ENCODE measurements around the gene PLEKHA8. TPM values are rescaled to one million over a fixed set of nuclear protein-coding genes. Genes with fewer than 3 reads are reported as not detected.

Gene PLEKHA8
- total RNA-seq, 1 donor from 2014 or later = 60.1 TPM

- Mint-ChIP-seq H3K4me3 (no peak overlapping the region), H3K9me3 (no peaks in the 10 kb centered on the region), H3K36me3 (ENCODE audit: low read depth) (peaks cover 10% of the 10 kb centered on the region), H3K4me1 (no peaks in the 10 kb centered on the region), H3K27me3 (ENCODE audit: low read depth) (no peaks in the 10 kb centered on the region), H3K27ac (ENCODE audit: unreplicated experiment) (no peak overlapping the region)
- DNase-seq (ENCODE audit: low read depth, low spot score) = no peak
- no peak for TF ChIP-seq CTCF (conservative IDR thresholded peaks at IDR 0.05)
These were observed 38.5 kb downstream of the PLEKHA8 start for GRCh38 chr7:30066687-30067086.

- no peak overlapping the region for H3K27ac Mint-ChIP-seq (ENCODE audit: unreplicated experiment)
These were observed 39.9 kb downstream of the PLEKHA8 start for GRCh38 chr7:30068117-30068516.

GRCh38 chr7:30069096-30069867 lies 41.1 kb downstream of the PLEKHA8 start:
- TF ChIP-seq CTCF (conservative IDR thresholded peaks at IDR 0.05) = no peak
- no peak overlapping the region for H3K4me3 Mint-ChIP-seq
- H3K27me3 Mint-ChIP-seq (ENCODE audit: low read depth) = no peaks in the 10 kb centered on the region

More at GRCh38 chr7:30068117-30068516, 39.9 kb downstream of the PLEKHA8 start:
- TF ChIP-seq CTCF (conservative IDR thresholded peaks at IDR 0.05) = no peak
- Mint-ChIP-seq H3K4me1 (no peaks in the 10 kb centered on the region), H3K36me3 (ENCODE audit: low read depth) (peaks cover 12% of the 10 kb centered on the region), H3K9me3 (no peaks in the 10 kb centered on the region), H3K4me3 (no peak overlapping the region), H3K27me3 (ENCODE audit: low read depth) (no peaks in the 10 kb centered on the region)
- no peak for DNase-seq (ENCODE audit: low read depth, low spot score)

GRCh38 chr7:30070052-30070451 lies 41.8 kb downstream of the PLEKHA8 start:
- TF ChIP-seq CTCF (conservative IDR thresholded peaks at IDR 0.05) = no peak
- Mint-ChIP-seq H3K27me3 (ENCODE audit: low read depth) (no peaks in the 10 kb centered on the region), H3K4me3 (no peak overlapping the region), H3K9me3 (no peaks in the 10 kb centered on the region), H3K36me3 (ENCODE audit: low read depth) (peaks cover 12% of the 10 kb centered on the region), H3K4me1 (no peaks in the 10 kb centered on the region), H3K27ac (ENCODE audit: unreplicated experiment) (no peak overlapping the region)
- DNase-seq (ENCODE audit: low read depth, low spot score) = no peak

More at GRCh38 chr7:30069096-30069867, 41.1 kb downstream of the PLEKHA8 start:
- DNase-seq (ENCODE audit: low read depth, low spot score) = no peak
- no peak overlapping the region for H3K27ac Mint-ChIP-seq (ENCODE audit: unreplicated experiment)
- H3K9me3 Mint-ChIP-seq = no peaks in the 10 kb centered on the region
- H3K4me1 Mint-ChIP-seq = no peaks in the 10 kb centered on the region
- peaks cover 12% of the 10 kb centered on the region for H3K36me3 Mint-ChIP-seq (ENCODE audit: low read depth)

GRCh38 chr7:30072735-30073134 lies 44.5 kb downstream of the PLEKHA8 start:
- Mint-ChIP-seq H3K27me3 (ENCODE audit: low read depth) (no peaks in the 10 kb centered on the region), H3K27ac (ENCODE audit: unreplicated experiment) (no peak overlapping the region), H3K4me3 (no peak overlapping the region), H3K36me3 (ENCODE audit: low read depth) (peaks cover 10% of the 10 kb centered on the region), H3K9me3 (no peaks in the 10 kb centered on the region), H3K4me1 (no peaks in the 10 kb centered on the region)
- TF ChIP-seq CTCF (conservative IDR thresholded peaks at IDR 0.05) = no peak
- DNase-seq (ENCODE audit: low read depth, low spot score) = no peak
